Retinal pigment epithelial cell (primary cell): ENCODE results near the gene STEAP3.

Experiments used
- DNase-seq: peaks from one replicate; pipeline ENCODE4 v3.0.0-alpha.2; 2010; ENCODE audit warnings: low read depth
- H3K4me3 ChIP-seq: 2 replicates; pipeline ENCODE4 v1.5.1; 2011; ENCODE audit warnings: mild to moderate bottlenecking, low read length, control low read depth, moderate library complexity
- CTCF ChIP-seq: conservative IDR thresholded peaks from 2 replicates; pipeline ENCODE4 v1.5.1; 2011; ENCODE audit warnings: low read depth, low read length, control low read depth, inconsistent platforms

Gene STEAP3

GRCh38 chr2:119231975-119232665 is 8.5 kb downstream of the STEAP3 start:
- no peak for TF ChIP-seq CTCF
- no peak overlapping the region for H3K4me3 ChIP-seq
- DNase-seq, result no peak

- no peak overlapping the region for H3K4me3 ChIP-seq
- DNase-seq, result no peak
- no peak for TF ChIP-seq CTCF
Observed at GRCh38 chr2:119232666-119232993, 9.0 kb downstream of the STEAP3 start.

GRCh38 chr2:119233326-119234020 is 9.8 kb downstream of the STEAP3 start:
- DNase-seq, result no peak

GRCh38 chr2:119234021-119235019 is 10.7 kb downstream of the STEAP3 start:
- TF ChIP-seq CTCF, result peak; percentile 55
- no peak overlapping the region for H3K4me3 ChIP-seq
- DNase-seq, result no peak

More at GRCh38 chr2:119233326-119234020, 9.8 kb downstream of the STEAP3 start:
- no peak for TF ChIP-seq CTCF
- H3K4me3 ChIP-seq, result no peak overlapping the region

- H3K4me3 ChIP-seq, result no peak overlapping the region
- no peak for TF ChIP-seq CTCF
- no peak for DNase-seq
Observed at GRCh38 chr2:119236796-119237195, 13.2 kb downstream of the STEAP3 start.

GRCh38 chr2:119240311-119241204 is 16.9 kb downstream of the STEAP3 start:
- no peak for TF ChIP-seq CTCF
- no peak overlapping the region for H3K4me3 ChIP-seq
- no peak for DNase-seq
